HepG2 (cell line): ENCODE data around the gene FMNL2.

Experiments used
- CTCF ChIP-seq: sonication (generic); formaldehyde crosslinking; IDR thresholded peaks from 2 replicates; pipeline ENCODE4 v1.5.0; 2020; ENCODE audit warnings: mild to moderate bottlenecking, missing genetic modification reagents, moderate library complexity
- GABPA ChIP-seq, 2 experiments: IDR thresholded peaks; 2 replicates each; pipeline ENCODE4 v1.6.1; 2011 to 2016; ENCODE audit warnings: low read depth in 2 of 2, low read length in 1 of 2, missing biosample characterization in 1 of 2, missing genetic modification characterization in 1 of 2
- KLF16 ChIP-seq, 2 experiments: sonication (generic) in 1 of 2; formaldehyde crosslinking in 1 of 2; IDR thresholded peaks; 2 replicates each; pipeline versions ENCODE4 v1.6.1 to v1.8.0; 2016 to 2023; ENCODE audit warnings: missing genetic modification reagents in 2 of 2, missing compliant biosample characterization in 1 of 2
- PTBP1 ChIP-seq: fragments of 200-400 bp; formaldehyde crosslinking; IDR thresholded peaks from 2 replicates; pipeline ENCODE4 v1.6.1; 2018; ENCODE audit warnings: low read length, low read depth; ENCODE audit not compliant: poor library complexity, severe bottlenecking

GRCh38 chr2:152560873-152561595 is 226.1 kb downstream of the FMNL2 start:
- no peak for TF ChIP-seq CTCF (CRISPR knock-in tag)
- no peak for TF ChIP-seq PTBP1
- TF ChIP-seq GABPA (IDR thresholded peaks at IDR 0.05; ENCODE audit: low read depth, low read length), result no peak
- TF ChIP-seq GABPA (CRISPR knock-in tag; IDR thresholded peaks at IDR 0.05; ENCODE audit: low read depth), result no peak
- TF ChIP-seq KLF16 (CRISPR knock-in tag; IDR thresholded peaks at IDR 0.05), result no peak
